HG02642 (cell line): ENCODE data around the gene GAMT.

Experiments
- ATAC-seq: cut with Tn5 transposase; IDR thresholded peaks from one replicate; pipeline ENCODE4 v1.9.1; 2021; ENCODE audit warnings: mild to moderate bottlenecking; ENCODE audit not compliant: unreplicated experiment, poor library complexity

GAMT gene

DNA sequence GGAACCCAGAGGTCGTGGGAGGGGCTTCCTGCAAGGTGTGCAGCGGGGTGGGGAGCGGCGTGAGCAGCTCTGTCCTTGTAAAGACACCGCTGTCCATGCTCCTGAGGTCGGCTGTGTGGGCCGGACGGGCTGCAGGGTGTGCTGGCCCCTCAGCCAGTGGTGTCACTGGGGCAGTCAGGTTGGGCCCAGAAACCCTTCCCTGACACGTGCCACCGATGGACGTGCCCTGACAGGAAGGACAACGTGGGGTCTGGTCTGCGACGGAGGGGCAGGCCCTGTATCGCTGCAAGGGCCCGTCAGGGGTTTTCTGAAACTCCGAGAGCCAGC lies 32.7 kb upstream of the GAMT start:
- no peak for ATAC-seq

GRCh38 chr19:1433119-1434039 lies 32.0 kb upstream of the GAMT start:
- no peak for ATAC-seq

DNA sequence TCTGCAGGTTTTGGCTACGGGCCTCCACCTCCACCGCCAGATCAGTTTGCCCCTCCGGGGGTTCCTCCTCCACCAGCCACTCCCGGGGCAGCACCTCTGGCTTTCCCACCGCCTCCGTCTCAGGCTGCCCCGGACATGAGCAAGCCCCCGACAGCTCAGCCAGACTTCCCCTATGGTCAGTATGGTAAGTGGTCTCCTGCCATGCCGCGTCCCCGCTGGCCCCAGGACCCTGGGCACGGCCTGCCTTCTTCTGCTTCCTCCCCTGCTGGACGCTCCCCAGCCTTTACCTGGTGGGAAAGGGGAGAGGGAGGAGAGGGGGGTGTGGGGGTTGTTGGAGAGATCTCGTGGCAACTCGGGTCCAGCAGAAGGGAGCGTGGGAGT lies 31.2 kb upstream of the GAMT start:
- no peak for ATAC-seq

GRCh38 chr19:1431759-1432506 lies 30.6 kb upstream of the GAMT start:
- ATAC-seq = no peak

GRCh38 chr19:1430246-1430645 lies 28.9 kb upstream of the GAMT start:
- ATAC-seq = no peak

GRCh38 chr19:1429750-1430149 lies 28.4 kb upstream of the GAMT start:
- ATAC-seq = no peak

DNA sequence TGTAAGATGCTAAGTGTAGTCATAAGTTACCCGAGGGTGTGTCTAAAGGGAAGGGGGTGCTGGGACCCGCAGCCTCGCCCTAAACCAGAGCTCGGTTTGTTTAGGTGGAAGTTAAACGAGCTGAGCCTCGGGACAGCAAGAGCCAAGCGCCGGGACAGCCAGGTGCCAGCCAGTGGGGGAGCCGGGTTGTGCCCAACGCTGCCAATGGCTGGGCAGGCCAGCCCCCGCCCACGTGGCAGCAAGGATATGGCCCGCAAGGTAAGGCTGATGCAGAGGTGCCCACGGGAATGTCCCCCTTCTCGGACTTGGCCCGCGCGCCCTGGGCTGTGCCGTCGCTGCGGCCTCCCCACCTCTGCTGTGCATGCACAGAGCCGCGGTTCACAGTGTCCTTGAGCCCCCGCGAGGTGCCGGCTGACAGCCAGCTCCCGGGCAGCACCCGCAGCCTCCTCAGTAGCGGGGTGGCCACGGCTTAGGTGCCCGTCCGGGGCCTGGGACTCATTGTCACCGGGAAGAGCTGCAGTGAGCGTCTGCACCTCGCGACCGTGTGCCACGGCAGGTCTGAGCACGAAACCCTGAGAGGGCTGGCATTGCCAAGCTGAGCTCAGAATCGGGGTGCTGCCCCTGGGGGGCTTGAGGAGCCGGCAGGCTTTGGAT lies 27.5 kb upstream of the GAMT start:
- ATAC-seq = no peak

GRCh38 chr19:1427221-1427920 lies 26.0 kb upstream of the GAMT start:
- no peak for ATAC-seq

DNA sequence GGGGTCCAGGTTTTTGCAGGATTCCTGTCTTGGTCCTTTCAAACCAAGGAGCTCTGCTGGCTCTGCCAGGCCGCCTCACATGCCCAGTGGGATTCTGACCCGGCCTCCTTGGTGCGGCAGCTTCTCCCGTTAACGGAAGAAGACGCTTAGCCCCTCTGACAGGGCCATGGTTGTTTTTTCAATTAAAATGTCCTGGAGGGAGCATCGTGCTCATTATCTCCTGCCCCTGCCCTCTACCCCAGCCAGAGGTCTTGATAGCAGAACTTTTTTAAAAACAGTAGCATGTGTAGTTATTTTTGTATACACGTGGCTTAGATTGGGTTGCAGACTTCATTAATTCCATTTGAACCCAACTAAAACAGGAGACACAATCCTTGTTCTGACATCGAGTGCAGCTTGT lies 25.4 kb upstream of the GAMT start:
- no peak for ATAC-seq

DNA sequence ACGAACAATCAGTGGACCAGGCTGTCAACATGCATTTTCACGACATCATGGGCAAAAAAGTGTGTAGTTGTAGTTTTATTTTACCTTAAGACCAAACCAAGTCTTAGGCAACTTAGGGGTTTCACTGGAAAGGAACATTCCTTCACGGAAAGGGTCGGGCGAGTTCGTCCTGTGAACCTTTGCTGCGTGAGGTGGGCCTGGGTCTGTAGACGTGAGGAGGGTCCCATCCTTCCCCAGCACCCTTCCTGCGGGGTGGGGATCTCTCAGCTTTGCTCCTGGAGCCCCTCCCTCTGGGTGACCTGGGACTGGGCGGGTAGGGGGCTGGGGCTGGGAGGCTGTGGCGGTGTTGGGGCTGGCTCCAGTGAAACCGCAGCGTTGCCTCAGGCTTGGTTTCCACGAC lies 24.6 kb upstream of the GAMT start:
- no peak for ATAC-seq

DNA sequence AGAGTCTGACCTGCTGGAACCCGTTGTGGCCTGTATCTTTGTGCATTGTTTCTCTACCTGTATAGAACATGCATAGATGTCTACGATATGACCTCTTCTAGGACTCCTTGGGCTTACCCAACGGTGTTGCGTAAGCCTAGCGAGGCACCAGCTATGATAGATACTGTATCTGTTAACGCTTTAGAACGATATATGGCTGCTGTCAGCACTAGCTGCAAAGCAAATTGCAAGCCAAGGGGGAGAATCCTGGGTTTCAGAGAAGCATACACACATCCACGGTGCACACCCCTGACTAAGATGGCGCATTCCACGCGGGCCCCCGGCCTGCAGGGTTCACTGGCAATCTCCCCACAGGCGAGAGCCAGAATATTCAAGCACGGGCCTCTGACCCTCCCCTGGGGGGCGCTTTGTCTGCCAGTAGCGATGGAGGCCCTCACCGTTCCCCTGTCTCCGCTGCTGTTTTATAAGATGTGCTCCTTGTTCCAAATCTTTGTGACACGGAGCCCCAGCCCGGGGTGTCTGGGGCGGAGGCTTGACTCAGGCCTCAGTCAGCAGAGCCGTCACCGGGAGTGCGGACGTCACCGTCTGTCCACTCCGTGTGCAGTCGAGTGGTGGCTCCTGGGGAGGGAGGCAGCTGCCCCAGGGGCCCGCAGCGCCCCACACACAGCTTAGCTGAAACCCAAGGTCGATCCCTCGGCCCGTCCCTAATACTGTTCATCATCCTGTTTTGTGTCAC lies 23.9 kb upstream of the GAMT start:
- ATAC-seq = no peak

- no peak for ATAC-seq
Observed at GRCh38 chr19:1424192-1424955, 23.0 kb upstream of the GAMT start.

- no peak for ATAC-seq
Observed at GRCh38 chr19:1423436-1424191, 22.3 kb upstream of the GAMT start.

- no peak for ATAC-seq
Observed at GRCh38 chr19:1422943-1423342, 21.6 kb upstream of the GAMT start.

DNA sequence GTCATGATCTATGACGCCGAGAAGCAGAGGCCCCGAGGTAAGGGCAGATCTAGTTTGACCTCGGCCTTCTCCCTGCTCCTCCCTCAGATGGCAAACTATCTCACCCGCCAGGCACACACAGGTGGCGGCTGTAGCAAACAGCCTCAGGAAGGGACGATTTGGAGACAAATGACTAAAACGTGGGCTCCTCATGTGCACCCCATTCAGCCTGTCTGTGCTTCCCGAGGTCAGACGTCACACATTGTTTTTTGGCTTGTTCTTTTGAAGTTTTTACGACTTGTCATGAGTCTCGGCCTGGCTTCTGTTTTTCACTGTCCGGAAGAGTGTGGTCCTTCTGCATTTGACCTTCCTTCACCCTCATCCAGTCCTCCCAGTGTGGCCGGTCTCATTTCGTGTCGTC lies 21.0 kb upstream of the GAMT start:
- no peak for ATAC-seq

DNA sequence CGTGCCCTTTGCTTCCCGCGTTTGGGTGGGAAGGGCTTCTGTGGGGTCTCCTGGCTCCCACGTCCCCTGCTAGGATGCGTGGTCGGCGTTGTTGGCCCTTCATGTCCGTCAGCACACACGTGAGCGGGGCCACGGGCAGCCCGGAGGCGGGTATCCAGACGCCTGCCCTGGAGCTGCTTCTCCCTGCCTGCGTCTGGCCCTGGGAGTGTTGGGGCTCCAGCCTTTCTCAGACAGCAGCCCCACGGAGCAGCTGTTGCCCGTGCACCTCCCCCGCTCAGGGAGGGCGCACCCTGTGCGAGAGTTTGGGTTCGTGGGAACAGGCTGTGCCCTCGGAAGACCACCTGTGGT lies 20.6 kb upstream of the GAMT start:
- no peak for ATAC-seq

- ATAC-seq = no peak
Observed at GRCh38 chr19:1421218-1421957, 20.0 kb upstream of the GAMT start.

DNA sequence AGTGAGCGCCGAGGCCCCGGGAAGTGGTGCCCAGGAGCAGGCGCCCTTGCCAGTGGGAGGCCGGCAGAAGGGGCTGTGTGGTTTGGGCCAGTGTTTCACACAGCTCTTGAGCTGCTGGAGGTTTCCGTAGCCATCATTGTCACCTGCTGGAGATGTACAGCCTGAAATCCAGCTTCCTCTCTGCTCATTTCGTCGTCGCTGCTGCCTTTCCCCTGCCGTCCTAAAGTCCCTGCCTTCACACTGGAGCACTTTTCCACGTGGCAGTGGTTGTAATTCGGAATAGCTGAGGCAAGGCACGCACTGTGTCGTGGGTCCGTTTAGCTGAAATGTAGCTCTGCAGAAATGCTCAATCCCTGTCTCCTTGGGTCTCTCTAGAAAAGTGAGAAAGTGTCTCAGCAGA lies 19.2 kb upstream of the GAMT start:
- ATAC-seq = no peak
